Astrocyte of the spinal cord (primary cell): ENCODE measurements around the gene CAVIN4.
A peak's percentile ranks its signal among the peaks of the same experiment; 100 is the strongest.

Source experiments
- DNase-seq: peaks from one replicate; pipeline ENCODE4 v3.0.0; 2011; ENCODE audit warnings: low read depth, low spot score
- H3K4me3 ChIP-seq: 2 replicates; pipeline ENCODE4 v1.5.1; 2011; ENCODE audit warnings: low read depth, mild to moderate bottlenecking, low read length, moderate library complexity
- CTCF ChIP-seq: IDR thresholded peaks from 2 replicates; pipeline ENCODE4 v1.5.1; 2012; ENCODE audit warnings: low read depth, mild to moderate bottlenecking, low read length, inconsistent platforms
- in situ Hi-C: cut with HindIII; loops from 2 replicates; pipeline ENCODE4 v1.10.0; 2017; ENCODE audit warnings: low sequenced_read_pairs

The CAVIN4 gene

GRCh38 chr9:100587375-100587774 lies 9.5 kb downstream of the CAVIN4 start:
- DNase-seq: no peak
- in situ Hi-C loops: no loop called here
- H3K4me3 ChIP-seq: no peak overlapping the region
- TF ChIP-seq CTCF: no peak

- in situ Hi-C loops: no loop called here
- no peak for TF ChIP-seq CTCF
- no peak overlapping the region for H3K4me3 ChIP-seq
- DNase-seq: peak; percentile 68
These were observed 11.7 kb downstream of the CAVIN4 start for GRCh38 chr9:100589582-100589981.

GRCh38 chr9:100590481-100590880 lies 12.6 kb downstream of the CAVIN4 start:
- no peak overlapping the region for H3K4me3 ChIP-seq
- in situ Hi-C loops: no loop called here
- TF ChIP-seq CTCF: no peak
- peak; percentile 69 for DNase-seq

- in situ Hi-C loops: no loop called here
- TF ChIP-seq CTCF: no peak
- DNase-seq: no peak
- no peak overlapping the region for H3K4me3 ChIP-seq
These were observed 13.3 kb downstream of the CAVIN4 start for GRCh38 chr9:100591139-100591538.

- TF ChIP-seq CTCF: no peak
- in situ Hi-C loops: no loop called here
- no peak overlapping the region for H3K4me3 ChIP-seq
- no peak for DNase-seq
These were observed 13.9 kb downstream of the CAVIN4 start for GRCh38 chr9:100591639-100592412.

DNA sequence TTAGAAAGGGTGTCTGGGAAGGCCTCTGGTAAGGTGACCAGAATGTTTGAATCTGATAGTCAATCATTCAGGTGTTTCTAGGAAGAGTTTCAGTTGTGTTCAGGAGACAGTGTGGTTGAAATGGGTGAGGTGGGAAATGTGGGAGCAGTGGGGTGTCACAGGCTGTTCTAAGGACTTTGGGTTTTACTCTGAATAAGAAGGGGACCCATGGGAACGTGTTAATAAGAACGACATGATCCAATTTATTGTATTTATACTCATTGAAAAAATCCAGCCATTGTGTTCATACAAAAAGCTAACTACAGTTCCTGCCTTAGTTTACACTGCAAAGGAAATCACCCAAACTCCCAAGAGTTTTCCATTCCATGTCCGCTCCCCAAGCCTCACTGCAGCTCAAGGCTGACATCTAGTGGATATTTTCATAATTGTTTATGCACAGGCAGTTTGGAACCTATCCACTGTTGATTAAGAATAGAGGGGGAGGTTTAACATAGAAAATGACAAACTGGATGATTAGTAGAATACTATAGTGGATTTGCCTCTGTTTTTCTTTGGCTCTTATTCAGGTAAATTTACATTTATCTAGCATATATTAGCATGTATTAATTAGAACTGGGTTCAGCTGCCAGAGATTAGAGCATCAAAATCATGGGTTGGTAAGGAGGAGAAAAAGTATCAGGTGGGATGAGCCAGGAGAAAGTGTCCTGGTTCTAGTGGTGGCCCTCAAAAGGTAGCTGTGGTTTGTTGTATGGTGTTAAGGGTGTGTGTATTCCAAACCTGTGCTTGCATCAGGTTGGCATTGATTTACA lies 17.7 kb downstream of the CAVIN4 start:
- TF ChIP-seq CTCF: peak; percentile 64
- in situ Hi-C loops: no loop called here
- DNase-seq: peak; percentile 71
- H3K4me3 ChIP-seq: no peak overlapping the region
